Panc1 (cell line): ENCODE results near the gene GCC2. TPM values are rescaled to one million over a fixed set of nuclear protein-coding genes. Genes with fewer than 3 reads are reported as not detected.

Source experiments
- ATAC-seq: fragments of 200-7000 bp; cut with Tn5 transposase; 2 replicates; pipeline ENCODE4 v1.9.1; 2020; ENCODE audit warnings: mild to moderate bottlenecking, moderate library complexity
- BruUV-seq: library from RNA; stranded (reverse); fragments of 400-500 nt; replicated peaks from 2 replicates; lab custom pipeline; 2021; lab: Mats Ljungman, UMichigan
- CTCF ChIA-PET: fragments of 300-600 bp; sonication (Branson Sonifier 250); formaldehyde crosslinking; loops from one replicate; lab custom pipeline; 2022; ENCODE audit warnings: antibody characterized with exemption; lab: Charles Lee
- POLR2A ChIA-PET: fragments of 300-600 bp; sonication (Branson Sonifier 250); formaldehyde crosslinking; loops from one replicate; lab custom pipeline; 2022; ENCODE audit warnings: antibody characterized with exemption; lab: Charles Lee
- DNase-seq: peaks from one replicate; pipeline ENCODE4 v3.0.0-alpha.2; 2010; ENCODE audit warnings: low read depth, low spot score
- H3K27ac ChIP-seq: 2 replicates; pipeline ENCODE4 v1.5.1; 2011; ENCODE audit warnings: mild to moderate bottlenecking, low read length, inconsistent platforms
- H3K27me3 ChIP-seq: fragments of 200-500 bp; sonication (Bioruptor generic); 2 replicates; pipeline ENCODE4 v1.6.0; 2014; ENCODE audit warnings: low read length, inconsistent platforms; ENCODE audit not compliant: control insufficient read depth, insufficient read depth
- H3K36me3 ChIP-seq: fragments of 200-500 bp; sonication (Bioruptor generic); 2 replicates; pipeline ENCODE4 v1.5.1; 2014; ENCODE audit warnings: inconsistent platforms, mild to moderate bottlenecking, low read length, moderate library complexity; ENCODE audit not compliant: control insufficient read depth, insufficient read depth
- H3K4me1 ChIP-seq: 2 replicates; pipeline ENCODE4 v1.5.1; 2011; ENCODE audit warnings: inconsistent platforms, mild to moderate bottlenecking, low read length, moderate library complexity; ENCODE audit not compliant: control insufficient read depth, insufficient read depth
- H3K4me3 ChIP-seq, 2 experiments: 2 replicates each; pipeline ENCODE4 v1.5.1; 2011 to 2012; ENCODE audit warnings: low read depth in 2 of 2, low read length in 2 of 2, mild to moderate bottlenecking in 2 of 2, inconsistent platforms in 1 of 2, moderate library complexity in 1 of 2
- H3K9me3 ChIP-seq: fragments of 200-500 bp; sonication (Bioruptor generic); 2 replicates; pipeline ENCODE4 v1.5.1; 2014; ENCODE audit warnings: low read depth, mild to moderate bottlenecking, inconsistent platforms, low read length, moderate library complexity; ENCODE audit not compliant: control insufficient read depth, insufficient read depth
- CTCF ChIP-seq: fragments of 450-650 bp; IDR thresholded peaks from 2 replicates; pipeline ENCODE4 v1.5.1; 2017; ENCODE audit warnings: mild to moderate bottlenecking
- POLR2AphosphoS5 ChIP-seq: IDR thresholded peaks from 2 replicates; pipeline ENCODE4 v1.6.1; 2012; ENCODE audit warnings: mild to moderate bottlenecking, low read depth, low read length, moderate library complexity
- REST ChIP-seq, 2 experiments: IDR thresholded peaks; 2 replicates each; pipeline ENCODE4 v1.6.1; 2011 to 2012; ENCODE audit warnings: low read depth in 2 of 2, control low read depth in 1 of 2, low read length in 1 of 2, mild to moderate bottlenecking in 1 of 2, moderate library complexity in 1 of 2; ENCODE audit not compliant: insufficient read depth in 1 of 2
- SIN3A ChIP-seq: IDR thresholded peaks from 2 replicates; pipeline ENCODE4 v1.6.1; 2012; ENCODE audit warnings: low read depth, mild to moderate bottlenecking, low read length, moderate library complexity, borderline replicate concordance; ENCODE audit not compliant: insufficient read depth
- TCF7L2 ChIP-seq: IDR thresholded peaks from 2 replicates; pipeline ENCODE4 v1.6.1; 2011; ENCODE audit warnings: mild to moderate bottlenecking, low read depth, low read length, inconsistent platforms
- in situ Hi-C: cut with HindIII; loops from 2 replicates; pipeline ENCODE4 v1.10.0; 2016; ENCODE audit warnings: low sequenced_read_pairs, low pct_unique_long_range_greater_than_20kb
- intact Hi-C: fragments of 100-400 bp; cut with micrococcal nuclease; formaldehyde crosslinking; loops from one replicate; pipeline ENCODE4 v1.10.0; 2022; ENCODE audit not compliant: unreplicated experiment
- total RNA-seq: library from RNA; stranded (reverse); gene quantifications from one replicate; pipeline ENCODE4 v1.2.1, GENCODE V29; 2021; ENCODE audit not compliant: unreplicated experiment

Gene GCC2
- total RNA-seq, 1 experiment from 2014 or later: 23.4 TPM

- in situ Hi-C loops: no loop called here
- POLR2A ChIA-PET: no interaction called here
- H3K27me3 ChIP-seq: no peaks in the 10 kb centered on the region
- no peak for ATAC-seq
- intact Hi-C loops: no loop called here
- H3K9me3 ChIP-seq: no peaks in the 10 kb centered on the region
- no peak for DNase-seq
- TF ChIP-seq REST (IDR thresholded peaks at IDR 0.05; ENCODE audit: insufficient read depth in 1 of 2, low read depth in 2 of 2, low read length in 1 of 2) (no peak), SIN3A (no peak), CTCF (no peak), TCF7L2 (no peak), POLR2AphosphoS5 (no peak)
- CTCF ChIA-PET: no interaction called here
- no TSS peak for BruUV-seq
- H3K4me3 ChIP-seq: no peak overlapping the region
- H3K36me3 ChIP-seq: no peaks in the 10 kb centered on the region
- H3K4me1 ChIP-seq: no peaks in the 10 kb centered on the region
- H3K27ac ChIP-seq: no peak overlapping the region
These were observed 12.0 kb upstream of the GCC2 start for GRCh38 chr2:108436976-108437375.

- POLR2A ChIA-PET: no interaction called here
- no peaks in the 10 kb centered on the region for H3K36me3 ChIP-seq
These were observed 7.3 kb upstream of the GCC2 start for GRCh38 chr2:108441712-108442111.

More at GRCh38 chr2:108441712-108442111, 7.3 kb upstream of the GCC2 start:
- in situ Hi-C loops (no loop called here), intact Hi-C loops (no loop called here)
- CTCF ChIA-PET: no interaction called here
- DNase-seq (no peak), ATAC-seq (no peak)
- H3K27me3 ChIP-seq: no peaks in the 10 kb centered on the region
- no peak overlapping the region for H3K27ac ChIP-seq
- no TSS peak for BruUV-seq
- TF ChIP-seq REST (IDR thresholded peaks at IDR 0.05; ENCODE audit: insufficient read depth in 1 of 2, low read depth in 2 of 2, low read length in 1 of 2) (no peak), TCF7L2 (no peak), SIN3A (no peak), CTCF (no peak), POLR2AphosphoS5 (no peak)
- no peaks in the 10 kb centered on the region for H3K4me1 ChIP-seq
- no peak overlapping the region for H3K4me3 ChIP-seq
- H3K9me3 ChIP-seq: no peaks in the 10 kb centered on the region
